Effector memory CD4-positive, alpha-beta T cell (primary cell): ENCODE measurements around the gene GINS3.

Experiments used
- DNase-seq, 3 donors: peaks; one replicate each; pipeline ENCODE4 v3.0.0-alpha.2; 2020
- H3K27ac ChIP-seq: 2 replicates; pipeline ENCODE4 v1.7.0; 2013; ENCODE audit warnings: mild to moderate bottlenecking, low read length, moderate library complexity; ENCODE audit not compliant: insufficient read depth, poor library complexity, severe bottlenecking
- H3K27me3 ChIP-seq: replicated peaks from 2 replicates; pipeline ENCODE4 v1.7.0; 2013; ENCODE audit warnings: mild to moderate bottlenecking, low read length; ENCODE audit not compliant: insufficient read depth, control insufficient read depth, poor library complexity, severe bottlenecking
- H3K36me3 ChIP-seq: 2 replicates; pipeline ENCODE4 v1.7.0; 2013; ENCODE audit warnings: mild to moderate bottlenecking, low read length, moderate library complexity; ENCODE audit not compliant: control insufficient read depth, insufficient read depth
- H3K4me1 ChIP-seq: 2 replicates; pipeline ENCODE4 v1.7.0; 2013; ENCODE audit warnings: low read length, mild to moderate bottlenecking; ENCODE audit not compliant: control insufficient read depth, insufficient read depth, poor library complexity, severe bottlenecking
- H3K4me3 ChIP-seq: 2 replicates; pipeline ENCODE4 v1.7.0; 2013; ENCODE audit warnings: low read length, low read depth, mild to moderate bottlenecking; ENCODE audit not compliant: insufficient read depth, poor library complexity, severe bottlenecking
- H3K9me3 ChIP-seq: 2 replicates; pipeline ENCODE4 v1.7.0; 2013; ENCODE audit warnings: mild to moderate bottlenecking, low read length, moderate library complexity; ENCODE audit not compliant: control insufficient read depth

The GINS3 gene

GRCh38 chr16:58440131-58440530 is 47.9 kb downstream of the GINS3 start:
- no peaks in the 10 kb centered on the region for H3K4me1 ChIP-seq
- H3K36me3 ChIP-seq, result no peaks in the 10 kb centered on the region
- H3K4me3 ChIP-seq, result no peak overlapping the region
- no peaks in the 10 kb centered on the region for H3K27me3 ChIP-seq
- H3K27ac ChIP-seq, result no peak overlapping the region
- no peak for DNase-seq
- H3K9me3 ChIP-seq, result no peaks in the 10 kb centered on the region

- Histone ChIP-seq H3K27ac (no peak overlapping the region), H3K4me3 (no peak overlapping the region), H3K27me3 (no peaks in the 10 kb centered on the region), H3K9me3 (no peaks in the 10 kb centered on the region), H3K4me1 (no peaks in the 10 kb centered on the region), H3K36me3 (no peaks in the 10 kb centered on the region)
- DNase-seq, result no peak
Observed at GRCh38 chr16:58442547-58442946, 50.3 kb downstream of the GINS3 start.

GRCh38 chr16:58443783-58444182 is 51.5 kb downstream of the GINS3 start:
- H3K4me1 ChIP-seq, result no peaks in the 10 kb centered on the region
- H3K27me3 ChIP-seq, result no peaks in the 10 kb centered on the region
- DNase-seq, result no peak

GRCh38 chr16:58444265-58444664 is 52.0 kb downstream of the GINS3 start:
- no peaks in the 10 kb centered on the region for H3K9me3 ChIP-seq
- H3K4me1 ChIP-seq, result no peaks in the 10 kb centered on the region
- H3K27ac ChIP-seq, result no peak overlapping the region
- H3K27me3 ChIP-seq, result no peaks in the 10 kb centered on the region
- no peak overlapping the region for H3K4me3 ChIP-seq
- no peaks in the 10 kb centered on the region for H3K36me3 ChIP-seq
- no peak for DNase-seq

More at GRCh38 chr16:58443783-58444182, 51.5 kb downstream of the GINS3 start:
- no peak overlapping the region for H3K27ac ChIP-seq
- no peaks in the 10 kb centered on the region for H3K36me3 ChIP-seq
- H3K4me3 ChIP-seq, result no peak overlapping the region
- no peaks in the 10 kb centered on the region for H3K9me3 ChIP-seq

GRCh38 chr16:58448890-58449289 is 56.6 kb downstream of the GINS3 start:
- Histone ChIP-seq H3K27me3 (no peaks in the 10 kb centered on the region), H3K27ac (no peak overlapping the region), H3K4me3 (no peak overlapping the region), H3K9me3 (no peaks in the 10 kb centered on the region), H3K4me1 (no peaks in the 10 kb centered on the region), H3K36me3 (no peaks in the 10 kb centered on the region)
- no peak for DNase-seq

GRCh38 chr16:58449306-58449705 is 57.0 kb downstream of the GINS3 start:
- no peak for DNase-seq
- H3K9me3 ChIP-seq, result no peaks in the 10 kb centered on the region
- H3K27me3 ChIP-seq, result no peaks in the 10 kb centered on the region
- H3K27ac ChIP-seq, result no peak overlapping the region
- no peak overlapping the region for H3K4me3 ChIP-seq
- H3K36me3 ChIP-seq, result no peaks in the 10 kb centered on the region
- no peaks in the 10 kb centered on the region for H3K4me1 ChIP-seq

GRCh38 chr16:58449768-58450167 is 57.5 kb downstream of the GINS3 start:
- Histone ChIP-seq H3K27ac (no peak overlapping the region), H3K4me3 (no peak overlapping the region), H3K36me3 (no peaks in the 10 kb centered on the region), H3K9me3 (no peaks in the 10 kb centered on the region), H3K27me3 (peaks cover 3% of the 10 kb centered on the region), H3K4me1 (no peaks in the 10 kb centered on the region)
- DNase-seq, result no peak

GRCh38 chr16:58450590-58450989 is 58.3 kb downstream of the GINS3 start:
- no peaks in the 10 kb centered on the region for H3K9me3 ChIP-seq
- H3K4me1 ChIP-seq, result no peaks in the 10 kb centered on the region
- H3K27ac ChIP-seq, result no peak overlapping the region
- H3K4me3 ChIP-seq, result no peak overlapping the region
- peaks cover 3% of the 10 kb centered on the region for H3K27me3 ChIP-seq
- H3K36me3 ChIP-seq, result no peaks in the 10 kb centered on the region
- DNase-seq, result no peak

GRCh38 chr16:58451265-58451689 is 59.0 kb downstream of the GINS3 start:
- Histone ChIP-seq H3K27me3 (peaks cover 3% of the 10 kb centered on the region), H3K27ac (no peak overlapping the region)
- no peak for DNase-seq

GRCh38 chr16:58451945-58452401 is 59.7 kb downstream of the GINS3 start:
- no peak for DNase-seq
- H3K4me3 ChIP-seq, result no peak overlapping the region
- no peak overlapping the region for H3K27ac ChIP-seq
- H3K36me3 ChIP-seq, result no peaks in the 10 kb centered on the region
- H3K27me3 ChIP-seq, result peaks cover 3% of the 10 kb centered on the region
- H3K9me3 ChIP-seq, result no peaks in the 10 kb centered on the region
- H3K4me1 ChIP-seq, result no peaks in the 10 kb centered on the region

More at GRCh38 chr16:58451265-58451689, 59.0 kb downstream of the GINS3 start:
- H3K4me3 ChIP-seq, result no peak overlapping the region
- no peaks in the 10 kb centered on the region for H3K9me3 ChIP-seq
- no peaks in the 10 kb centered on the region for H3K4me1 ChIP-seq
- no peaks in the 10 kb centered on the region for H3K36me3 ChIP-seq
